ENCODE measurements around the gene XPO5.

GRCh38 chr6:43572015-43572414 is 3.8 kb downstream of the XPO5 start:
- TF ChIP-seq EZH2phosphoT487 (IDR thresholded peaks at IDR 0.05; ENCODE audit: borderline replicate concordance, low read length) (no peak), CTCF (IDR thresholded peaks at IDR 0.05; ENCODE audit: low read depth, low read length, poor library complexity, severe bottlenecking) (no peak)
